ENCODE data around the gene FCRL2. TPM values are rescaled to one million over a fixed set of nuclear protein-coding genes. Genes with fewer than 3 reads are reported as not detected.

FCRL2 gene
- total RNA-seq, 1 experiment from 2014 or later, result not detected

GRCh38 chr1:157766792-157767191 lies 10.1 kb downstream of the FCRL2 start:
- POLR2A ChIA-PET, result no interaction called here
- CTCF ChIA-PET, result no interaction called here
- ATAC-seq, result no peak
- no peaks in the 10 kb centered on the region; the same call in 1 of the 2 replicates for H3K27me3 Mint-ChIP-seq (ENCODE audit: low read depth)
- TF ChIP-seq, protein P1, sequence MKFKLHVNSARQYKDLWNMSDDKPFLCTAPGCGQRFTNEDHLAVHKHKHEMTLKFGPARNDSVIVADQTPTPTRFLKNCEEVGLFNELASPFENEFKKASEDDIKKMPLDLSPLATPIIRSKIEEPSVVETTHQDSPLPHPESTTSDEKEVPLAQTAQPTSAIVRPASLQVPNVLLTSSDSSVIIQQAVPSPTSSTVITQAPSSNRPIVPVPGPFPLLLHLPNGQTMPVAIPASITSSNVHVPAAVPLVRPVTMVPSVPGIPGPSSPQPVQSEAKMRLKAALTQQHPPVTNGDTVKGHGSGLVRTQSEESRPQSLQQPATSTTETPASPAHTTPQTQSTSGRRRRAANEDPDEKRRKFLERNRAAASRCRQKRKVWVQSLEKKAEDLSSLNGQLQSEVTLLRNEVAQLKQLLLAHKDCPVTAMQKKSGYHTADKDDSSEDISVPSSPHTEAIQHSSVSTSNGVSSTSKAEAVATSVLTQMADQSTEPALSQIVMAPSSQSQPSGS (CRISPR knock-in tag; IDR thresholded peaks at IDR 0.05; ENCODE audit: borderline replicate concordance, low read depth), result no peak
- no peak for TF ChIP-seq ZNF317 (CRISPR knock-in tag; IDR thresholded peaks at IDR 0.05; ENCODE audit: borderline replicate concordance, low read depth)
- TF ChIP-seq ATF3 (CRISPR knock-in tag; conservative IDR thresholded peaks at IDR 0.05), result no peak
- no peak for TF ChIP-seq ZNF416 (CRISPR knock-in tag; IDR thresholded peaks at IDR 0.05)
- TF ChIP-seq ZNF263 (CRISPR knock-in tag; IDR thresholded peaks at IDR 0.05; ENCODE audit: low read depth), result no peak
- no peak for TF ChIP-seq OVOL2 (CRISPR knock-in tag; IDR thresholded peaks at IDR 0.05; ENCODE audit: borderline replicate concordance)
- no peak for TF ChIP-seq E2F1 (CRISPR knock-in tag; IDR thresholded peaks at IDR 0.05)
- TF ChIP-seq MYBL2 (CRISPR knock-in tag; IDR thresholded peaks at IDR 0.05), result no peak
- TF ChIP-seq PREB (CRISPR knock-in tag; IDR thresholded peaks at IDR 0.05; ENCODE audit: borderline replicate concordance), result no peak
- H3K27ac Mint-ChIP-seq, result no peak overlapping the region
- H3K4me3 Mint-ChIP-seq, result no peak overlapping the region
- H3K4me1 Mint-ChIP-seq, result no peaks in the 10 kb centered on the region
- H3K9me3 Mint-ChIP-seq, result no peaks in the 10 kb centered on the region
- H3K36me3 Mint-ChIP-seq, result no peaks in the 10 kb centered on the region
- DNase-seq (ENCODE audit: low spot score), result no peak

DNA sequence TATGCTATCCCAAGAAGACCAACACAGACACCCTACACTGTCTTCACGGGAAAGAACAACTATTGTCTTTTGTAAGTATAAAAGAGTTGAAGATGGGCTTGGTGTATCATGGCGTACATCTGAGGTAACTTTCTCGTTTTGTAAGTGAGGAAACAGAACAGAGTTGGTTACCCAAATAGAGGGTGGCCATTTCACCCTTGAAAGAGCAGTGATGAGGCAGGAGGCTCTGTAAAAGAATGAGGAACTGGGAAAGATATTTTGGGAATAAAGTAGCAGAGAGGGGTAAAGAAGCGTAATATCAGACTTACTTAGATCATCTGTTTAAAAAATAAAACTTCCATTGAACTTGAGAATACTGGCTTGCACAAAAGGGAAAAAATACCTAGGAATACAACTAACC lies 18.9 kb downstream of the FCRL2 start:
- ATAC-seq (no peak), DNase-seq (ENCODE audit: low spot score) (no peak)
- H3K27ac Mint-ChIP-seq, result no peak overlapping the region
- peaks cover 22% of the 10 kb centered on the region for H3K9me3 Mint-ChIP-seq
- TF ChIP-seq NR3C1 (CRISPR knock-in tag; conservative IDR thresholded peaks at IDR 0.05; ENCODE audit: low read depth) (no peak), CDX4 (CRISPR knock-in tag; IDR thresholded peaks at IDR 0.05; ENCODE audit: borderline replicate concordance) (no peak), PRRX2 (CRISPR knock-in tag; IDR thresholded peaks at IDR 0.05) (no peak), E2F1 (CRISPR knock-in tag; IDR thresholded peaks at IDR 0.05) (no peak), GTF2I (CRISPR knock-in tag; conservative IDR thresholded peaks at IDR 0.05) (no peak), SP1 (CRISPR knock-in tag; conservative IDR thresholded peaks at IDR 0.05) (no peak), ZMAT4 (CRISPR knock-in tag; IDR thresholded peaks at IDR 0.05) (no peak)
- TF ChIP-seq, protein P2, sequence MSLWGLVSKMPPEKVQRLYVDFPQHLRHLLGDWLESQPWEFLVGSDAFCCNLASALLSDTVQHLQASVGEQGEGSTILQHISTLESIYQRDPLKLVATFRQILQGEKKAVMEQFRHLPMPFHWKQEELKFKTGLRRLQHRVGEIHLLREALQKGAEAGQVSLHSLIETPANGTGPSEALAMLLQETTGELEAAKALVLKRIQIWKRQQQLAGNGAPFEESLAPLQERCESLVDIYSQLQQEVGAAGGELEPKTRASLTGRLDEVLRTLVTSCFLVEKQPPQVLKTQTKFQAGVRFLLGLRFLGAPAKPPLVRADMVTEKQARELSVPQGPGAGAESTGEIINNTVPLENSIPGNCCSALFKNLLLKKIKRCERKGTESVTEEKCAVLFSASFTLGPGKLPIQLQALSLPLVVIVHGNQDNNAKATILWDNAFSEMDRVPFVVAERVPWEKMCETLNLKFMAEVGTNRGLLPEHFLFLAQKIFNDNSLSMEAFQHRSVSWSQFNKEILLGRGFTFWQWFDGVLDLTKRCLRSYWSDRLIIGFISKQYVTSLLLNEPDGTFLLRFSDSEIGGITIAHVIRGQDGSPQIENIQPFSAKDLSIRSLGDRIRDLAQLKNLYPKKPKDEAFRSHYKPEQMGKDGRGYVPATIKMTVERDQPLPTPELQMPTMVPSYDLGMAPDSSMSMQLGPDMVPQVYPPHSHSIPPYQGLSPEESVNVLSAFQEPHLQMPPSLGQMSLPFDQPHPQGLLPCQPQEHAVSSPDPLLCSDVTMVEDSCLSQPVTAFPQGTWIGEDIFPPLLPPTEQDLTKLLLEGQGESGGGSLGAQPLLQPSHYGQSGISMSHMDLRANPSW (CRISPR knock-in tag; conservative IDR thresholded peaks at IDR 0.05; ENCODE audit: low read depth), result no peak
- no peaks in the 10 kb centered on the region for H3K27me3 Mint-ChIP-seq (ENCODE audit: low read depth)
- H3K36me3 Mint-ChIP-seq, result peaks cover 6% of the 10 kb centered on the region; the same call in 1 of the 2 replicates
- POLR2A ChIA-PET, result interaction anchor here (0.7 kb wide), 1 partner anchor 7 kb away, joined by 7 read pairs; no protein-coding TSS in a partner anchor
- CTCF ChIA-PET, result interaction anchor here (0.9 kb wide), 1 partner anchor 190 kb away, joined by 3 read pairs; no protein-coding TSS in a partner anchor
- H3K4me1 Mint-ChIP-seq, result peaks cover 11% of the 10 kb centered on the region
- H3K4me3 Mint-ChIP-seq, result no peak overlapping the region
